GM19467 (cell line): ENCODE results near the gene PCDH15.

Experiments
- ATAC-seq: cut with Tn5 transposase; IDR thresholded peaks from one replicate; pipeline ENCODE4 v1.9.1; 2021; ENCODE audit warnings: mild to moderate bottlenecking, moderate library complexity; ENCODE audit not compliant: unreplicated experiment

PCDH15 gene

GRCh38 chr10:53886325-53887300, 914.4 kb downstream of the PCDH15 start:
- no peak for ATAC-seq

GRCh38 chr10:53864846-53865245, 936.2 kb downstream of the PCDH15 start:
- no peak for ATAC-seq

DNA sequence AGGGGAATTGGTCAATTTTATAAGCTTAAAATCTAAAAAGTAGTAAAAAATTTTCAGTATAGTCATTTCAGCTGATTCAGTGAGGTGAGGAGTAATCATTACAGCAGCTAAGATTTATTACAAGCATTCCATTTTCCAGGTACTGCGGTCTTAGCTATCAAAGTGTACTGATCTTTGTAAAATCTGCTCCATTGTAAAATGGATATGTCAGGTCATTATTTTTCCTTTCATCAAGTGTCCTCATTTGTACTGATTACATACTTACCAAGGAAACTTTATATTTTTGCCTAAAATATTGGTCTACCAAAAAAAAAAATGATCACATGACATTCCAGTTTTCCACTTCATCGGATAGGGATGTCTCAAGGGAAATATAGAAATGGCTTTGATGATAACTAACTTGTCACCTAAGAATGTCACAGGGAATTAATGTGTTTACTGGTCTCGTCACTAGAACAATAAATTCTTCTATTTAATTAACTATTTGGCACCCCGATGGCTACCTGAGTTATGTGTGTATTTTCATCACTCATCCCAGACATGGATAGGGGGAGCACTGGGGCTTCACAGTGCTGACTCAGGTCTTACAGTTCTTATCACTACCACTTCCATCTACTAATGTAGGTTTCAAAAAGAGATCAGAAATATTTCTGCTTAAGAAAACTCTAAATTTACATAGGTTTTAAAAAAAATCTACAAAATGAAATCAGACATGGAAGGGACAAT, 948.4 kb downstream of the PCDH15 start:
- ATAC-seq: no peak

GRCh38 chr10:53846809-53847208, 954.2 kb downstream of the PCDH15 start:
- ATAC-seq: no peak

DNA sequence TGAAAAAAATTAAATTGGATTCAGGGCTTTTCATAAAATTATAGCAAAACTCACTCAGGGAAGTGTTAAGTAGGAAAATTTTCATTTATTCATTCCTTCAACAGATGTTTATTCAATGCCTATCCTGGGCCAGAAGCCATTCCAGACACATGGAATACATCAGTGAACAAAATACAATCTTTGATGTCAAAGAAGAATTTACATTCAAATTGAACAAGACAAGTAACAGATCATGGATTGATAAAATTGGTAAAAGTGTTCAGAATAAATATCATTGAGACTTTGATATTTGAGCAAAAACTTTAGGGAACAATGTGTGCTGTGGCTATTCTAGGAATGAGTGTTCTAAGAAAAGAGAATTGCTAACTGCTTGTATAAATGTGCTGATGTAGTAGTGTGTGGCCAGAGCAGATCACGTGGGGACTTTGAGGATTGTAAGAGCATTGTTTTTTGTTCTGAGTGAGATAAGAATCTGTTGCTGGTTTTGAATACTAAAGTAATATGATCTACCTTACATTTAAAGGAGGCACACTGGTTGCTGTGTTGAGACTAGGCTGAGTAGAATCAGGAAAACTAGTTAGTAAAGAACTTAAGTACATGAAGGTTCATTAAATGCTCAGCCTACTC, 957.2 kb downstream of the PCDH15 start:
- no peak for ATAC-seq

DNA sequence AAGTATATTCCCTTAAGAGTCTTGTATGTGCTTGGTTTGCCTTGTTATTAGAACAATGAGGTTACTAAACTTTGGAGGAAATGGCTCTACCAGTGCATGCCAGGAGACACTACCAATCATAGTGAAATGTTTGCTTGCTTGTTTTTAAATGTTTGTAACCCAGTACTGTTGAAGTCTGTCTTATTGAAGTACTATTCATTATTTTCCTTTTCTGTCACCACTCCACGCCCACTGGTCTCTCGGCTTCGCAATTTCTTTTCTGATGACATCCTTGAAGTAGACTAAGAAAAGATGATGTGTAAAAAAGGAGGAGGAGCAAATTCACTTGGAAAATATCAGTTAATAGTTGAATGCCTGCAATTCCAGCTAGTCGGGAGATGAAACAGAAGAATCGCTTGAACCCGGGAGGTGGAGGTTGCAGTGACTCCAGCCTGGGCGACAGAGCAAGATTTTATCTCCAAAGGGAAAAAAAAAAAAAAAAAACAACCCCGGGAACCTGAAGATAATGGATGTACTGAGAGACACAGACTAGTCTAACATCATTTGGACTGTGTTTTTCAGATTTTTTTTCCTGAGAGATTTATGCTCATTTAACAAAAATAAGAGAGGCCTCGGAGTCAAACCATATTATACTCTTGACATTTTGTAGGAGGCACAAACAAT, 959.4 kb downstream of the PCDH15 start:
- ATAC-seq: no peak

- ATAC-seq: no peak
These were observed 960.4 kb downstream of the PCDH15 start for GRCh38 chr10:53840653-53841052.

- no peak for ATAC-seq
These were observed 961.5 kb downstream of the PCDH15 start for GRCh38 chr10:53839440-53840039.

- no peak for ATAC-seq
These were observed 964.4 kb downstream of the PCDH15 start for GRCh38 chr10:53836638-53837037.

GRCh38 chr10:53833908-53834307, 967.1 kb downstream of the PCDH15 start:
- ATAC-seq: no peak

DNA sequence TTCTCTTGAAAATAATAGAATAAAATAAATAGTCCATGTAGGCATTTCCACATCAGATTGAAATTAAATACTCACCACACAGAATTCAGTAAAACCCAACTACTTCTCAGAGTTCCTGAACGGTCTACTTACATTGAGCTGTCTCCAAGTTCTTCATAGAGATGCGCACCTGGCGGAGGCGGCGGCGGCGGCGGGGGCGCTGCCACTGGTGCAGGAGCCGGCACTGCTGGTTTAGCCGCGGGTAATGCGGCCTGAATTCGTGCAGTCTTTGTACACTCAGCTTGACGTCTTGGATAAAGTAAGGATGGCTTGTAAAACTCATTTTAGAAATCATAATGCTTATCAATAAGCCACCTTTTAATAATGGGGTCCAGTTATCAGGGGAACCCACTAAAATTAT, 973.8 kb downstream of the PCDH15 start:
- ATAC-seq: no peak

DNA sequence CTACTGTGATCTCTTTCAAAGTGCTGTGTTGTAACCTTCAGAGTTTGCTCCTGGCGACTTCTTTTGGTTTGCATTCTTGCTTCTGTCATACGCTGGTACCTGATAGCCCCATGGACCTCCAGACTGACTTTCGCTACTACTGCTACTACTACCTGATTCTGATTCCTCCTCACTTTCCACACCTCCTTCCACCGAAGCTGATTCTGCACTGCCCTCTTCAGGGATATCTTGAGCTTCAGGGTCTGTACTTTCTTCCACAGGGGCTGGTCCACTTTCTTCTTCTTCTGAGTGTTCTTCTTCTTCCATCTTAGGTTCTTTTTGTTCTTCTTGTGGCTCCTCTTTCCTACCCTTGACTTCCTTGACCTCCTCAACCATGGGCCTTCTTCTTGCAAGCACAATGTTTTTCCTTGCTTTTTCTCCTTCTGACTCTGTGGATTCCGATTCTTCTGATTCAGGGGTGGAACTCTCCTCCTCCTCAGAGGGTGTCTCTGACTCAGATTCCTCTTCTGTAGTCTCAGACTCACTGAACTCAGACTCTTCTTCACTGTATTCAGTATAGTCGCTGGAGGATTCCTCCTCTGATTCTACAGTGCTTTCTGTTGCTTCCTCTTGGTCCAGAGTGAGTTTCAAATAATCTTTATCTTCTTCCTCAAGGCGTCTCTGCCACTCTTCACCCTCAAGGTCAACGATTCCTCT, 992.2 kb downstream of the PCDH15 start:
- no peak for ATAC-seq

GRCh38 chr10:53786236-53786900, 1014.7 kb downstream of the PCDH15 start:
- ATAC-seq: no peak

DNA sequence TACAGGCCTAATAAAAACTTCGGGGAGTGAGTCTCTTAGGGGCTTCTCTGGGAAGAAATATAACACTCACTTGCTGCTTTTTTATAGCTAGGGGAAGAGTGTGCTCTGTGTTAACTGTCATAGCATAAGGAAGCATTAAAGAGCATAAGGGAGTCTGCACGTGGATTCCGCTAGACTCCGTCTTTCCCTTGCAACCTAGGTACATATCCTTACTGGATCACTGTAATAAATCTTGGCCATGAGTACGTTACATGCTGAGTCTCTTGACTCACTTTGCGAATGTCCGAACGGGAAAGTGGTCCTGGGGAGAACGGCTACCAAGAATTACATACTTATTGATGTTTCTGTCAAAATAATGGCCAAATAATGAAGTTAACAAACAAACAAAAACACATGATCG, 1029.3 kb downstream of the PCDH15 start:
- no peak for ATAC-seq

- no peak for ATAC-seq
These were observed 1030.1 kb downstream of the PCDH15 start for GRCh38 chr10:53770903-53771302.

GRCh38 chr10:53765311-53765710, 1035.7 kb downstream of the PCDH15 start:
- no peak for ATAC-seq

DNA sequence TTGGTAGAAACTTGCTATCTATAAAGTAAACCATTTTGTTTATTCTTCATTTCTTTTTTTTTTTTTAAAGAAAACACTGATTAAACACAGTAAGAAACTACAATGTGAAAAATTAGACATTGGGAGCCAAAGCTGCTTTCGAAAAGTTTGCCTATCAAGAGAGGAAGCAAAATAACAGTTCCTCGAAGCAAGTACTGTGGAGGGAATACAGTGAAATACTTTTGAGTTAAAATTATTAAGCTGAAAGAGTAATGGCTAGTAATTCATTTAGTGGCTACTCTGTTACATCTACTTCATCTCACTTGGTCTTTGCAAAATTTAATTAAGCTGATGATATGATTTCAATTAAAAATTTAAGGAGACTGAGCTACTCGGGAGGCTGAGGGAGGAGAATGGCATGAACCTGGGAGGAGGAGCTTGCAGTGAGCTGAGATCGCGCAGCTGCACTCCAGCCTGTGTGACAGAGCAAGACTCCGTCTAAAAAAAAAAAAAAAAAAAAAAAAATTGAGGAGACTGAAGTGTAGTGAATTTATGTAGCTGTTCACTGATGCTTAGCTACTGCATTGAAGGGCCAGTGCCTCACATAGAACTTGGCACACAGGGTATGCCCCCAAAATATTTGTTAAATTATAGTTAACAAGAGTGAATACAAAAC, 1046.3 kb downstream of the PCDH15 start:
- no peak for ATAC-seq
